IPS-18c (cell line): ENCODE data around the gene UNC80.
"Not testable (repeated sequence)": the region's sequence is repeated elsewhere in the genome, so short reads cannot be mapped to it uniquely, and the experiment has no call there.

Experiments
- H3K4me3 ChIP-seq: 2 replicates; pipeline ENCODE4 v1.7.0; 2013; ENCODE audit warnings: low read depth, mild to moderate bottlenecking, low read length, moderate library complexity; ENCODE audit not compliant: insufficient read depth
- H3K9me3 ChIP-seq: one replicate; pipeline ENCODE4 v1.6.1; 2013; ENCODE audit warnings: mild to moderate bottlenecking, low read length, moderate library complexity; ENCODE audit not compliant: control insufficient read depth, insufficient read depth

UNC80 gene

GRCh38 chr2:209791151-209791550, 19.5 kb downstream of the UNC80 start:
- Histone ChIP-seq H3K9me3 (no peaks in the 10 kb centered on the region), H3K4me3 (no peak overlapping the region)

- H3K4me3 ChIP-seq, H3K9me3 ChIP-seq: not testable (repeated sequence)
These were observed 23.8 kb downstream of the UNC80 start for GRCh38 chr2:209795425-209795824.

- H3K9me3 ChIP-seq = no peaks in the 10 kb centered on the region
- no peak overlapping the region for H3K4me3 ChIP-seq
These were observed 33.7 kb downstream of the UNC80 start for GRCh38 chr2:209805351-209805750.

GRCh38 chr2:209806318-209806717, 34.7 kb downstream of the UNC80 start:
- no peaks in the 10 kb centered on the region for H3K9me3 ChIP-seq
- no peak overlapping the region for H3K4me3 ChIP-seq

- Histone ChIP-seq H3K4me3 (no peak overlapping the region), H3K9me3 (no peaks in the 10 kb centered on the region)
These were observed 36.9 kb downstream of the UNC80 start for GRCh38 chr2:209808521-209808920.

GRCh38 chr2:209809256-209809655, 37.6 kb downstream of the UNC80 start:
- no peak overlapping the region for H3K4me3 ChIP-seq
- H3K9me3 ChIP-seq = no peaks in the 10 kb centered on the region

GRCh38 chr2:209817844-209818271, 46.2 kb downstream of the UNC80 start:
- H3K4me3 ChIP-seq = no peak overlapping the region
- no peaks in the 10 kb centered on the region for H3K9me3 ChIP-seq

- no peaks in the 10 kb centered on the region for H3K9me3 ChIP-seq
- H3K4me3 ChIP-seq = no peak overlapping the region
These were observed 47.3 kb downstream of the UNC80 start for GRCh38 chr2:209818939-209819338.

GRCh38 chr2:209821806-209822205, 50.2 kb downstream of the UNC80 start:
- H3K4me3 ChIP-seq = no peak overlapping the region
- H3K9me3 ChIP-seq = no peaks in the 10 kb centered on the region

- no peak overlapping the region for H3K4me3 ChIP-seq
- no peaks in the 10 kb centered on the region for H3K9me3 ChIP-seq
These were observed 51.9 kb downstream of the UNC80 start for GRCh38 chr2:209823484-209823883.

GRCh38 chr2:209824391-209824790, 52.8 kb downstream of the UNC80 start:
- Histone ChIP-seq H3K4me3 (no peak overlapping the region), H3K9me3 (no peaks in the 10 kb centered on the region)

- Histone ChIP-seq H3K9me3 (no peaks in the 10 kb centered on the region), H3K4me3 (no peak overlapping the region)
These were observed 59.3 kb downstream of the UNC80 start for GRCh38 chr2:209830722-209831465.

GRCh38 chr2:209834767-209835166, 63.1 kb downstream of the UNC80 start:
- H3K4me3 ChIP-seq = no peak overlapping the region
- no peaks in the 10 kb centered on the region for H3K9me3 ChIP-seq

GRCh38 chr2:209840434-209840833, 68.8 kb downstream of the UNC80 start:
- no peaks in the 10 kb centered on the region for H3K9me3 ChIP-seq
- no peak overlapping the region for H3K4me3 ChIP-seq

- Histone ChIP-seq H3K4me3 (no peak overlapping the region), H3K9me3 (no peaks in the 10 kb centered on the region)
These were observed 74.0 kb downstream of the UNC80 start for GRCh38 chr2:209845666-209846065.

- Histone ChIP-seq H3K9me3 (no peaks in the 10 kb centered on the region), H3K4me3 (no peak overlapping the region)
These were observed 93.2 kb downstream of the UNC80 start for GRCh38 chr2:209864716-209865295.

- H3K9me3 ChIP-seq = no peaks in the 10 kb centered on the region
These were observed 96.8 kb downstream of the UNC80 start for GRCh38 chr2:209868271-209868994.

GRCh38 chr2:209870067-209870466, 98.4 kb downstream of the UNC80 start:
- Histone ChIP-seq H3K9me3 (no peaks in the 10 kb centered on the region), H3K4me3 (no peak overlapping the region)

More at GRCh38 chr2:209868271-209868994, 96.8 kb downstream of the UNC80 start:
- H3K4me3 ChIP-seq = no peak overlapping the region
